Activated T-cell treated with anti-CD3 and anti-CD28 coated beads, Interleukin-2, amount 50 U/mL, for 24 hours (primary cell): Measurements from ENCODE around the gene MYRF.

ENCODE experiments used
- DNase-seq: peaks from one replicate; pipeline ENCODE4 v3.0.0-alpha.2; 2020
- H3K27ac Mint-ChIP-seq: 2 replicates; pipeline ENCODE4 v1.8.0; 2020; ENCODE audit warnings: mild to moderate bottlenecking, mixed read lengths
- H3K27me3 Mint-ChIP-seq: 2 replicates; pipeline ENCODE4 v1.8.0; 2020; ENCODE audit warnings: mixed read lengths
- H3K36me3 Mint-ChIP-seq: 2 replicates; pipeline ENCODE4 v1.8.0; 2020; ENCODE audit warnings: low read depth, mixed read lengths
- H3K4me1 Mint-ChIP-seq: 2 replicates; pipeline ENCODE4 v1.8.0; 2020; ENCODE audit warnings: low read depth, mixed read lengths
- H3K4me3 Mint-ChIP-seq: 2 replicates; pipeline ENCODE4 v1.8.0; 2020; ENCODE audit warnings: mild to moderate bottlenecking, moderate library complexity, mixed read lengths
- H3K9me3 Mint-ChIP-seq: 2 replicates; pipeline ENCODE4 v1.8.0; 2020; ENCODE audit warnings: mixed read lengths

MYRF gene

GRCh38 chr11:61742391-61742790 is 10.0 kb upstream of the MYRF start:
- Mint-ChIP-seq H3K9me3 (no peaks in the 10 kb centered on the region), H3K27me3 (no peaks in the 10 kb centered on the region), H3K4me3 (no peak overlapping the region), H3K36me3 (no peaks in the 10 kb centered on the region), H3K27ac (no peak overlapping the region), H3K4me1 (no peaks in the 10 kb centered on the region)
- no peak for DNase-seq

GRCh38 chr11:61743486-61744095 is 8.8 kb upstream of the MYRF start:
- H3K9me3 Mint-ChIP-seq, result no peaks in the 10 kb centered on the region

GRCh38 chr11:61744181-61744580 is 8.3 kb upstream of the MYRF start:
- no peak overlapping the region for H3K27ac Mint-ChIP-seq
- H3K9me3 Mint-ChIP-seq, result no peaks in the 10 kb centered on the region
- H3K4me1 Mint-ChIP-seq, result no peaks in the 10 kb centered on the region
- no peak for DNase-seq
- no peak overlapping the region for H3K4me3 Mint-ChIP-seq
- H3K36me3 Mint-ChIP-seq, result no peaks in the 10 kb centered on the region
- peaks cover 11% of the 10 kb centered on the region for H3K27me3 Mint-ChIP-seq

More at GRCh38 chr11:61743486-61744095, 8.8 kb upstream of the MYRF start:
- no peaks in the 10 kb centered on the region for H3K36me3 Mint-ChIP-seq
- no peaks in the 10 kb centered on the region for H3K4me1 Mint-ChIP-seq
- no peak overlapping the region for H3K4me3 Mint-ChIP-seq
- DNase-seq, result no peak
- peaks cover 7% of the 10 kb centered on the region for H3K27me3 Mint-ChIP-seq
- H3K27ac Mint-ChIP-seq, result no peak overlapping the region

GRCh38 chr11:61744609-61745156 is 7.8 kb upstream of the MYRF start:
- Mint-ChIP-seq H3K27me3 (peaks cover 16% of the 10 kb centered on the region), H3K27ac (no peak overlapping the region), H3K4me1 (no peaks in the 10 kb centered on the region), H3K9me3 (no peaks in the 10 kb centered on the region), H3K4me3 (no peak overlapping the region), H3K36me3 (no peaks in the 10 kb centered on the region)
- DNase-seq, result no peak

GRCh38 chr11:61745781-61746441 is 6.5 kb upstream of the MYRF start:
- no peaks in the 10 kb centered on the region for H3K36me3 Mint-ChIP-seq
- no peaks in the 10 kb centered on the region for H3K4me1 Mint-ChIP-seq
- H3K27me3 Mint-ChIP-seq, result peaks cover 21% of the 10 kb centered on the region
- no peaks in the 10 kb centered on the region for H3K9me3 Mint-ChIP-seq
- H3K27ac Mint-ChIP-seq, result no peak overlapping the region
- DNase-seq, result no peak
- no peak overlapping the region for H3K4me3 Mint-ChIP-seq

- Mint-ChIP-seq H3K9me3 (no peaks in the 10 kb centered on the region), H3K36me3 (no peaks in the 10 kb centered on the region), H3K4me3 (no peak overlapping the region), H3K27ac (no peak overlapping the region), H3K4me1 (no peaks in the 10 kb centered on the region), H3K27me3 (peaks cover 26% of the 10 kb centered on the region)
- DNase-seq, result no peak
Measured at GRCh38 chr11:61746442-61747191, 5.8 kb upstream of the MYRF start.

GRCh38 chr11:61747192-61747966 is 5.1 kb upstream of the MYRF start:
- Mint-ChIP-seq H3K27me3 (peaks cover 31% of the 10 kb centered on the region), H3K27ac (no peak overlapping the region), H3K4me1 (peaks cover 2% of the 10 kb centered on the region), H3K4me3 (no peak overlapping the region), H3K9me3 (no peaks in the 10 kb centered on the region), H3K36me3 (no peaks in the 10 kb centered on the region)
- DNase-seq, result peak; percentile 64

- peaks cover 3% of the 10 kb centered on the region for H3K4me1 Mint-ChIP-seq
- no peak for DNase-seq
- no peaks in the 10 kb centered on the region for H3K9me3 Mint-ChIP-seq
- no peak overlapping the region for H3K4me3 Mint-ChIP-seq
- no peak overlapping the region for H3K27ac Mint-ChIP-seq
- peaks cover 33% of the 10 kb centered on the region for H3K27me3 Mint-ChIP-seq
- H3K36me3 Mint-ChIP-seq, result no peaks in the 10 kb centered on the region
Measured at GRCh38 chr11:61747967-61748285, 4.5 kb upstream of the MYRF start.

GRCh38 chr11:61749591-61750217 is 2.7 kb upstream of the MYRF start:
- peaks cover 45% of the 10 kb centered on the region for H3K27me3 Mint-ChIP-seq
- H3K36me3 Mint-ChIP-seq, result no peaks in the 10 kb centered on the region
- no peak for DNase-seq
- peaks cover 5% of the 10 kb centered on the region for H3K4me1 Mint-ChIP-seq
- H3K9me3 Mint-ChIP-seq, result no peaks in the 10 kb centered on the region
- no peak overlapping the region for H3K4me3 Mint-ChIP-seq
- H3K27ac Mint-ChIP-seq, result no peak overlapping the region

- Mint-ChIP-seq H3K27me3 (peaks cover 45% of the 10 kb centered on the region), H3K27ac (no peak overlapping the region), H3K4me1 (peaks cover 8% of the 10 kb centered on the region), H3K36me3 (no peaks in the 10 kb centered on the region), H3K9me3 (no peaks in the 10 kb centered on the region), H3K4me3 (no peak overlapping the region)
- no peak for DNase-seq
Measured at GRCh38 chr11:61750631-61751273, 1.7 kb upstream of the MYRF start.

- no peak for DNase-seq
- Mint-ChIP-seq H3K27ac (no peak overlapping the region), H3K36me3 (no peaks in the 10 kb centered on the region), H3K27me3 (peaks cover 45% of the 10 kb centered on the region), H3K4me1 (peaks cover 14% of the 10 kb centered on the region), H3K4me3 (no peak overlapping the region), H3K9me3 (no peaks in the 10 kb centered on the region)
Measured at GRCh38 chr11:61751384-61751783, 1.1 kb upstream of the MYRF start.

- H3K27ac Mint-ChIP-seq, result peak overlapping the region; percentile 55
- no peaks in the 10 kb centered on the region for H3K36me3 Mint-ChIP-seq
- H3K4me1 Mint-ChIP-seq, result peaks cover 18% of the 10 kb centered on the region
- H3K27me3 Mint-ChIP-seq, result peaks cover 43% of the 10 kb centered on the region
- DNase-seq, result no peak
- H3K9me3 Mint-ChIP-seq, result no peaks in the 10 kb centered on the region
- H3K4me3 Mint-ChIP-seq, result peak overlapping the region; percentile 63
Measured at GRCh38 chr11:61752925-61753521, 587 bp downstream of the MYRF start.

- DNase-seq, result no peak
- no peaks in the 10 kb centered on the region for H3K9me3 Mint-ChIP-seq
- no peaks in the 10 kb centered on the region for H3K36me3 Mint-ChIP-seq
- peak overlapping the region; percentile 8 for H3K4me3 Mint-ChIP-seq
- no peak overlapping the region for H3K27ac Mint-ChIP-seq
- H3K4me1 Mint-ChIP-seq, result peaks cover 18% of the 10 kb centered on the region
- H3K27me3 Mint-ChIP-seq, result peaks cover 37% of the 10 kb centered on the region
Measured at GRCh38 chr11:61753672-61754071, 1.2 kb downstream of the MYRF start.
